HEK293 (cell line): Measurements from ENCODE around the gene IQCH.

Source experiments
- CTCF ChIA-PET: fragments of 350-600 bp; formaldehyde crosslinking; extraction: SDS; loops from one replicate; lab custom pipeline; 2021; ENCODE audit warnings: antibody characterized with exemption; lab: Yijun Ruan, JAX
- POLR2A ChIA-PET: fragments of 300-600 bp; formaldehyde crosslinking; extraction: SDS; loops from one replicate; lab custom pipeline; 2020; ENCODE audit warnings: antibody characterized with exemption, inconsistent platforms; lab: Yijun Ruan, JAX
- H3K27ac ChIP-seq: fragments of 200-500 bp; sonication (Bioruptor generic); 2 replicates; pipeline ENCODE4 v1.5.1; 2014; ENCODE audit warnings: low read depth, low read length, control low read depth, inconsistent platforms; ENCODE audit errors: extremely low read depth
- H3K36me3 ChIP-seq, 2 experiments: fragments of 200-500 bp in 1 of 2; sonication (Bioruptor generic) in 1 of 2; 1 replicate in 1 of 2; 2 replicates in 1 of 2; pipeline ENCODE4 v1.5.1; 2014 to 2017; ENCODE audit warnings: inconsistent platforms in 2 of 2, low read length in 2 of 2; ENCODE audit not compliant: control insufficient read depth in 2 of 2, insufficient read depth in 1 of 2
- H3K4me1 ChIP-seq: fragments of 200-500 bp; sonication (Bioruptor generic); 2 replicates; pipeline ENCODE4 v1.5.1; 2014; ENCODE audit warnings: mild to moderate bottlenecking, low read length, inconsistent platforms; ENCODE audit not compliant: control insufficient read depth, insufficient read depth
- H3K4me3 ChIP-seq: 2 replicates; pipeline ENCODE4 v1.5.1; 2011; ENCODE audit warnings: low read depth, mild to moderate bottlenecking, control low read depth, low read length, moderate library complexity
- H3K9me3 ChIP-seq: fragments of 200-500 bp; sonication (Bioruptor generic); 2 replicates; pipeline ENCODE4 v1.5.1; 2014; ENCODE audit warnings: low read depth, low read length, inconsistent platforms; ENCODE audit not compliant: control insufficient read depth, insufficient read depth
- FEZF1 ChIP-seq: fragments of 450-650 bp; formaldehyde crosslinking; IDR thresholded peaks from 2 replicates; pipeline ENCODE4 v1.5.1; 2016; ENCODE audit warnings: missing biosample characterization, missing genetic modification characterization
- GLIS1 ChIP-seq: fragments of 450-650 bp; formaldehyde crosslinking; IDR thresholded peaks from 2 replicates; pipeline ENCODE4 v1.5.1; 2016; ENCODE audit warnings: missing biosample characterization, missing genetic modification characterization
- KLF10 ChIP-seq: fragments of 450-650 bp; IDR thresholded peaks from 2 replicates; pipeline ENCODE4 v1.5.1; 2018; ENCODE audit warnings: missing biosample characterization, mild to moderate bottlenecking, missing genetic modification characterization
- MYNN ChIP-seq: fragments of 450-650 bp; formaldehyde crosslinking; IDR thresholded peaks from 2 replicates; pipeline ENCODE4 v1.5.1; 2016; ENCODE audit warnings: missing biosample characterization, missing genetic modification characterization, borderline replicate concordance
- OSR2 ChIP-seq: fragments of 450-650 bp; formaldehyde crosslinking; IDR thresholded peaks from 2 replicates; pipeline ENCODE4 v1.5.1; 2016; ENCODE audit warnings: missing biosample characterization, missing genetic modification characterization
- PRDM1 ChIP-seq: fragments of 450-650 bp; formaldehyde crosslinking; IDR thresholded peaks from 2 replicates; pipeline ENCODE4; 2016; ENCODE audit warnings: missing biosample characterization, missing genetic modification characterization
- SALL2 ChIP-seq: fragments of 450-650 bp; formaldehyde crosslinking; IDR thresholded peaks from 2 replicates; pipeline ENCODE4 v1.5.0; 2017; ENCODE audit warnings: missing biosample characterization, mild to moderate bottlenecking, missing genetic modification characterization, borderline replicate concordance
- SCRT2 ChIP-seq: fragments of 450-650 bp; formaldehyde crosslinking; IDR thresholded peaks from 2 replicates; pipeline ENCODE4 v1.5.1; 2016; ENCODE audit warnings: missing biosample characterization, missing genetic modification characterization
- SP7 ChIP-seq: fragments of 450-650 bp; formaldehyde crosslinking; IDR thresholded peaks from 2 replicates; pipeline ENCODE4 v1.5.1; 2016; ENCODE audit warnings: missing biosample characterization, missing genetic modification characterization
- TSHZ1 ChIP-seq: fragments of 450-650 bp; formaldehyde crosslinking; IDR thresholded peaks from 2 replicates; pipeline ENCODE4 v1.5.1; 2016; ENCODE audit warnings: missing biosample characterization, missing genetic modification characterization, borderline replicate concordance
- ZBTB17 ChIP-seq: fragments of 450-650 bp; formaldehyde crosslinking; IDR thresholded peaks from 2 replicates; pipeline ENCODE4 v1.5.1; 2016; ENCODE audit warnings: missing biosample characterization, missing genetic modification characterization
- ZFHX2 ChIP-seq: fragments of 450-650 bp; formaldehyde crosslinking; conservative IDR thresholded peaks from 2 replicates; pipeline ENCODE4 v1.5.1; 2016; ENCODE audit warnings: missing biosample characterization, missing genetic modification characterization
- ZFP3 ChIP-seq: fragments of 450-650 bp; formaldehyde crosslinking; IDR thresholded peaks from 2 replicates; pipeline ENCODE4 v1.5.1; 2016; ENCODE audit warnings: low read depth, missing biosample characterization, missing genetic modification characterization
- ZIC2 ChIP-seq: fragments of 450-650 bp; formaldehyde crosslinking; IDR thresholded peaks from 2 replicates; pipeline ENCODE4 v1.5.1; 2016; ENCODE audit warnings: missing biosample characterization, missing genetic modification characterization
- ZNF146 ChIP-seq: fragments of 450-650 bp; formaldehyde crosslinking; IDR thresholded peaks from 2 replicates; pipeline ENCODE4 v1.5.1; 2016; ENCODE audit warnings: missing biosample characterization, missing genetic modification characterization
- ZNF19 ChIP-seq: fragments of 450-650 bp; formaldehyde crosslinking; IDR thresholded peaks from 2 replicates; pipeline ENCODE4; 2016; ENCODE audit warnings: missing biosample characterization, missing genetic modification characterization, low read depth
- ZNF292 ChIP-seq: fragments of 450-650 bp; formaldehyde crosslinking; IDR thresholded peaks from 2 replicates; pipeline ENCODE4 v1.5.1; 2016; ENCODE audit warnings: low read depth, missing biosample characterization, missing genetic modification characterization, borderline replicate concordance
- ZNF335 ChIP-seq: fragments of 450-650 bp; formaldehyde crosslinking; conservative IDR thresholded peaks from 2 replicates; pipeline ENCODE4 v1.5.1; 2016; ENCODE audit warnings: missing biosample characterization, missing genetic modification characterization
- ZNF341 ChIP-seq: fragments of 450-650 bp; formaldehyde crosslinking; IDR thresholded peaks from 2 replicates; pipeline ENCODE4; 2016; ENCODE audit warnings: low read depth, missing biosample characterization, missing genetic modification characterization
- ZNF488 ChIP-seq: fragments of 450-650 bp; formaldehyde crosslinking; IDR thresholded peaks from 2 replicates; pipeline ENCODE4 v1.5.1; 2016; ENCODE audit warnings: missing biosample characterization, missing genetic modification characterization
- ZNF501 ChIP-seq: fragments of 450-650 bp; formaldehyde crosslinking; IDR thresholded peaks from 2 replicates; pipeline ENCODE4 v1.5.1; 2016; ENCODE audit warnings: missing biosample characterization, missing genetic modification characterization
- ZNF514 ChIP-seq: fragments of 450-650 bp; formaldehyde crosslinking; IDR thresholded peaks from 2 replicates; pipeline ENCODE4 v1.5.1; 2016; ENCODE audit warnings: missing biosample characterization, missing genetic modification characterization
- ZNF544 ChIP-seq: fragments of 450-650 bp; formaldehyde crosslinking; IDR thresholded peaks from 2 replicates; pipeline ENCODE4 v1.5.0; 2017; ENCODE audit warnings: missing biosample characterization, missing genetic modification characterization
- ZNF561 ChIP-seq: fragments of 450-650 bp; IDR thresholded peaks from 2 replicates; pipeline ENCODE4 v1.5.1; 2018; ENCODE audit warnings: missing biosample characterization, missing genetic modification characterization, borderline replicate concordance
- ZNF600 ChIP-seq: fragments of 450-650 bp; formaldehyde crosslinking; IDR thresholded peaks from 2 replicates; pipeline ENCODE4 v1.5.1; 2016; ENCODE audit warnings: missing biosample characterization, missing genetic modification characterization
- ZNF610 ChIP-seq: fragments of 450-650 bp; formaldehyde crosslinking; IDR thresholded peaks from 2 replicates; pipeline ENCODE4 v1.5.1; 2016; ENCODE audit warnings: missing biosample characterization, missing genetic modification characterization, borderline replicate concordance
- ZNF660 ChIP-seq: fragments of 450-650 bp; IDR thresholded peaks from 2 replicates; pipeline ENCODE4 v1.5.1; 2018; ENCODE audit warnings: missing biosample characterization, mild to moderate bottlenecking, missing genetic modification characterization
- ZSCAN23 ChIP-seq: fragments of 450-650 bp; formaldehyde crosslinking; IDR thresholded peaks from 2 replicates; pipeline ENCODE4 v1.5.1; 2016; ENCODE audit warnings: missing biosample characterization, missing genetic modification characterization
- ZXDB ChIP-seq: fragments of 450-650 bp; formaldehyde crosslinking; IDR thresholded peaks from 2 replicates; pipeline ENCODE4 v1.5.1; 2016; ENCODE audit warnings: missing biosample characterization, missing genetic modification characterization
- TF ChIP-seq, protein P1 (sequence below): IDR thresholded peaks from 2 replicates; pipeline ENCODE4 v1.6.1; 2011; ENCODE audit warnings: mild to moderate bottlenecking, low read depth, low read length, borderline replicate concordance
- TF ChIP-seq, protein P2 (sequence below): fragments of 450-650 bp; formaldehyde crosslinking; IDR thresholded peaks from 2 replicates; pipeline ENCODE4 v1.5.1; 2016; ENCODE audit warnings: missing biosample characterization, missing genetic modification characterization

Gene IQCH

DNA sequence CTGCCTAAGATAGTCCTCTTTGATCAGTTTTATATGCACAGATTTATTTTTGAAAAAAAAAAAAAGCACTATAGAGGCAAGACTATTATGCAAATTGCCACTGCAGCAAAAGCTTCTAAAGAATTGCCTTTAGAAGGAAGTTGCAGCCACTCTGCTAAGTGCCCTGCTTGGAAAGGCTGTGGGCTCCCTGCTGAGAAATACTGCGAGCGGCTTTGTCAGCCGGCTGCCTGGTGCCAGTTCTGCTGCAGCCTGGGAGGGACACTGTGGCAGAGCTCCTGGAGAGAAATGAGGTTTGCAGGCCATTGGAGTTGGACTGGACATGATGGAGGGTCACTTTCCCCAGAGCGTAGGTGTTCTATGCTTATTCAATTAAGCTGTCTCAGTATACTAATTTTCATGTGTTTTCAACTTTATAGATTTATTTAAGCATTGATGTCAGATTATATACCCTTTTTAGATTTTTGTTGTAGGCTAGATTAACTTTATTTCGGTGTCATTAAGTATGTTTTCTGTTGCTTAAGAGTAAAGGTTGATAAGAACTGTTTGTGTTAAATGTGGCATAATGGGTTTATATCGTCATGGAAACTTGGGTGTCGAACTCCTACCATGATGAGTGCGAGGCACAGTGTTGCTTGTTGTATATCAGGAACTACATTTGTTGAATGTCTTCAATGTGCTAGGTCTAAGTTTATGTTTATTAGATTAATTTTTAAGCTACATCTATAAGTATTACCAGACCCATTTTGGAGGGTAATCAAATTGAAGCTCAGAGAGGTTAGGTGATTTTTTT lies 294.5 kb downstream of the IQCH start:
- CTCF ChIA-PET = interaction anchor here (0.6 to 1.4 kb wide), 6 partner anchors 11 to 1214 kb away, joined by 3 to 4 read pairs (median 3); no protein-coding TSS in a partner anchor
- Histone ChIP-seq H3K4me3 (no peak overlapping the region), H3K4me1 (peaks cover 31% of the 10 kb centered on the region), H3K27ac (peak overlapping the region; percentile 43), H3K9me3 (no peaks in the 10 kb centered on the region), H3K36me3 (peaks cover 16 to 17% of the 10 kb centered on the region in 2 experiments; a peak in 2 of 3 replicates)
- POLR2A ChIA-PET = no interaction called here
- TF ChIP-seq ZXDB (tag by site-specific recombination) = peak; percentile 29; the same call in 1 of the 2 replicates
- no peak for TF ChIP-seq KLF10
- no peak for TF ChIP-seq ZNF514 (tag by site-specific recombination)
- peak; percentile 58 for TF ChIP-seq ZNF335 (tag by site-specific recombination)
- no peak for TF ChIP-seq ZNF488 (tag by site-specific recombination)
- peak; percentile 69; the same call in 1 of the 2 replicates for TF ChIP-seq ZNF561 (tag by site-specific recombination)
- 0 out of 2 replicates have a peak, but pooled peaks have one; percentile 41 for TF ChIP-seq MYNN (tag by site-specific recombination)
- TF ChIP-seq SP7 (tag by site-specific recombination) = no peak
- TF ChIP-seq ZNF501 = no peak
- peak; percentile 57 for TF ChIP-seq ZNF341 (tag by site-specific recombination)
- TF ChIP-seq TSHZ1 (tag by site-specific recombination) = no peak
- TF ChIP-seq ZNF146 (tag by site-specific recombination) = no peak
- peak; percentile 76; the same call in 1 of the 2 replicates for TF ChIP-seq SCRT2 (tag by site-specific recombination)
- no peak for TF ChIP-seq ZNF292 (tag by site-specific recombination)
- no peak for TF ChIP-seq ZFHX2 (tag by site-specific recombination)
- TF ChIP-seq ZNF19 = no peak
- peak; percentile 57 for TF ChIP-seq OSR2
- TF ChIP-seq PRDM1 (tag by site-specific recombination) = no peak
- TF ChIP-seq ZBTB17 (tag by site-specific recombination) = peak; percentile 82
- TF ChIP-seq GLIS1 (tag by site-specific recombination) = peak; percentile 72
- peak; percentile 99 for TF ChIP-seq FEZF1 (tag by site-specific recombination)
- TF ChIP-seq ZNF600 (tag by site-specific recombination) = peak; percentile 97
- TF ChIP-seq ZNF610 (tag by site-specific recombination) = peak; percentile 94
- peak; percentile 57; the same call in 1 of the 2 replicates for TF ChIP-seq ZNF660 (tag by site-specific recombination)
- TF ChIP-seq ZNF544 (tag by site-specific recombination) = no peak
- TF ChIP-seq ZFP3 (tag by site-specific recombination) = peak; percentile 61; the same call in 1 of the 2 replicates
- no peak for TF ChIP-seq SALL2 (tag by site-specific recombination)
- TF ChIP-seq, protein P1, sequence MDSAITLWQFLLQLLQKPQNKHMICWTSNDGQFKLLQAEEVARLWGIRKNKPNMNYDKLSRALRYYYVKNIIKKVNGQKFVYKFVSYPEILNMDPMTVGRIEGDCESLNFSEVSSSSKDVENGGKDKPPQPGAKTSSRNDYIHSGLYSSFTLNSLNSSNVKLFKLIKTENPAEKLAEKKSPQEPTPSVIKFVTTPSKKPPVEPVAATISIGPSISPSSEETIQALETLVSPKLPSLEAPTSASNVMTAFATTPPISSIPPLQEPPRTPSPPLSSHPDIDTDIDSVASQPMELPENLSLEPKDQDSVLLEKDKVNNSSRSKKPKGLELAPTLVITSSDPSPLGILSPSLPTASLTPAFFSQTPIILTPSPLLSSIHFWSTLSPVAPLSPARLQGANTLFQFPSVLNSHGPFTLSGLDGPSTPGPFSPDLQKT = no peak
- TF ChIP-seq, protein P2, sequence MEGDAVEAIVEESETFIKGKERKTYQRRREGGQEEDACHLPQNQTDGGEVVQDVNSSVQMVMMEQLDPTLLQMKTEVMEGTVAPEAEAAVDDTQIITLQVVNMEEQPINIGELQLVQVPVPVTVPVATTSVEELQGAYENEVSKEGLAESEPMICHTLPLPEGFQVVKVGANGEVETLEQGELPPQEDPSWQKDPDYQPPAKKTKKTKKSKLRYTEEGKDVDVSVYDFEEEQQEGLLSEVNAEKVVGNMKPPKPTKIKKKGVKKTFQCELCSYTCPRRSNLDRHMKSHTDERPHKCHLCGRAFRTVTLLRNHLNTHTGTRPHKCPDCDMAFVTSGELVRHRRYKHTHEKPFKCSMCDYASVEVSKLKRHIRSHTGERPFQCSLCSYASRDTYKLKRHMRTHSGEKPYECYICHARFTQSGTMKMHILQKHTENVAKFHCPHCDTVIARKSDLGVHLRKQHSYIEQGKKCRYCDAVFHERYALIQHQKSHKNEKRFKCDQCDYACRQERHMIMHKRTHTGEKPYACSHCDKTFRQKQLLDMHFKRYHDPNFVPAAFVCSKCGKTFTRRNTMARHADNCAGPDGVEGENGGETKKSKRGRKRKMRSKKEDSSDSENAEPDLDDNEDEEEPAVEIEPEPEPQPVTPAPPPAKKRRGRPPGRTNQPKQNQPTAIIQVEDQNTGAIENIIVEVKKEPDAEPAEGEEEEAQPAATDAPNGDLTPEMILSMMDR = no peak
- no peak for TF ChIP-seq ZSCAN23 (tag by site-specific recombination)
- TF ChIP-seq ZIC2 (tag by site-specific recombination) = peak; percentile 84
